GM06990 (cell line): ENCODE data around the gene DGCR6L.
A peak's percentile ranks its signal among the peaks of the same experiment; 100 is the strongest.

ENCODE experiments used
- DNase-seq: peaks from one replicate; pipeline ENCODE4 v3.0.0-alpha.2; 2011; ENCODE audit not compliant: insufficient read length; ENCODE audit errors: extremely low read depth
- H3K27me3 ChIP-seq: replicated peaks from 2 replicates; pipeline ENCODE4 v1.6.0; 2011; ENCODE audit warnings: low read length; ENCODE audit not compliant: control insufficient read depth, insufficient read depth
- H3K36me3 ChIP-seq: 2 replicates; pipeline ENCODE4 v1.5.1; 2011; ENCODE audit warnings: low read length; ENCODE audit not compliant: control insufficient read depth, insufficient read depth
- H3K4me3 ChIP-seq: replicated peaks from 2 replicates; pipeline ENCODE4 v1.5.1; 2011; ENCODE audit warnings: low read depth, mild to moderate bottlenecking, control low read depth, low read length
- TF ChIP-seq, protein P1 (sequence below): IDR thresholded peaks from 2 replicates; pipeline ENCODE4 v1.5.1; 2011; ENCODE audit warnings: low read length, control low read depth, mild to moderate bottlenecking, inconsistent platforms; ENCODE audit not compliant: insufficient read depth, poor library complexity, severe bottlenecking

DGCR6L gene

DNA sequence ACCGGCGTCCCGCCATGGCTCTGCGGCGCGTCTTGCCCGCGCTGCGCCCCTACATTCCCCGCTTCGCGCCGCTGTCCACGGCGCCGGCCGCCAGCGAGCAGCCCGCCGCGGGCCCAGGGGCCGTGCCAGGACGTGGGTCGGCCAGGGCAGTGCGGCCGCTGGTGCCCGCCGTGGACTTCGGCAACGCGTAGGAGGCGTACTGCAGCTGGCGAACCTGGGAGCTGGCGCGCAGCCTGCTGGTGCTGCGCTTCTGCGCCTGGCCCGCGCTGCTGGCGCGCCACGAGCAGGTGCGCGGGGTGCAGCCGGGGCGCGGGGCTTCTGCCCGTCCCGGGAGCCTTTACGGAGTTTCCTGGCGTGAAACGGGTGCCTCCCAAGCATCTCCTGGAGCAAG is 20.1 kb downstream of the DGCR6L start:
- TF ChIP-seq, protein P1, sequence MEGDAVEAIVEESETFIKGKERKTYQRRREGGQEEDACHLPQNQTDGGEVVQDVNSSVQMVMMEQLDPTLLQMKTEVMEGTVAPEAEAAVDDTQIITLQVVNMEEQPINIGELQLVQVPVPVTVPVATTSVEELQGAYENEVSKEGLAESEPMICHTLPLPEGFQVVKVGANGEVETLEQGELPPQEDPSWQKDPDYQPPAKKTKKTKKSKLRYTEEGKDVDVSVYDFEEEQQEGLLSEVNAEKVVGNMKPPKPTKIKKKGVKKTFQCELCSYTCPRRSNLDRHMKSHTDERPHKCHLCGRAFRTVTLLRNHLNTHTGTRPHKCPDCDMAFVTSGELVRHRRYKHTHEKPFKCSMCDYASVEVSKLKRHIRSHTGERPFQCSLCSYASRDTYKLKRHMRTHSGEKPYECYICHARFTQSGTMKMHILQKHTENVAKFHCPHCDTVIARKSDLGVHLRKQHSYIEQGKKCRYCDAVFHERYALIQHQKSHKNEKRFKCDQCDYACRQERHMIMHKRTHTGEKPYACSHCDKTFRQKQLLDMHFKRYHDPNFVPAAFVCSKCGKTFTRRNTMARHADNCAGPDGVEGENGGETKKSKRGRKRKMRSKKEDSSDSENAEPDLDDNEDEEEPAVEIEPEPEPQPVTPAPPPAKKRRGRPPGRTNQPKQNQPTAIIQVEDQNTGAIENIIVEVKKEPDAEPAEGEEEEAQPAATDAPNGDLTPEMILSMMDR, result no peak

DNA sequence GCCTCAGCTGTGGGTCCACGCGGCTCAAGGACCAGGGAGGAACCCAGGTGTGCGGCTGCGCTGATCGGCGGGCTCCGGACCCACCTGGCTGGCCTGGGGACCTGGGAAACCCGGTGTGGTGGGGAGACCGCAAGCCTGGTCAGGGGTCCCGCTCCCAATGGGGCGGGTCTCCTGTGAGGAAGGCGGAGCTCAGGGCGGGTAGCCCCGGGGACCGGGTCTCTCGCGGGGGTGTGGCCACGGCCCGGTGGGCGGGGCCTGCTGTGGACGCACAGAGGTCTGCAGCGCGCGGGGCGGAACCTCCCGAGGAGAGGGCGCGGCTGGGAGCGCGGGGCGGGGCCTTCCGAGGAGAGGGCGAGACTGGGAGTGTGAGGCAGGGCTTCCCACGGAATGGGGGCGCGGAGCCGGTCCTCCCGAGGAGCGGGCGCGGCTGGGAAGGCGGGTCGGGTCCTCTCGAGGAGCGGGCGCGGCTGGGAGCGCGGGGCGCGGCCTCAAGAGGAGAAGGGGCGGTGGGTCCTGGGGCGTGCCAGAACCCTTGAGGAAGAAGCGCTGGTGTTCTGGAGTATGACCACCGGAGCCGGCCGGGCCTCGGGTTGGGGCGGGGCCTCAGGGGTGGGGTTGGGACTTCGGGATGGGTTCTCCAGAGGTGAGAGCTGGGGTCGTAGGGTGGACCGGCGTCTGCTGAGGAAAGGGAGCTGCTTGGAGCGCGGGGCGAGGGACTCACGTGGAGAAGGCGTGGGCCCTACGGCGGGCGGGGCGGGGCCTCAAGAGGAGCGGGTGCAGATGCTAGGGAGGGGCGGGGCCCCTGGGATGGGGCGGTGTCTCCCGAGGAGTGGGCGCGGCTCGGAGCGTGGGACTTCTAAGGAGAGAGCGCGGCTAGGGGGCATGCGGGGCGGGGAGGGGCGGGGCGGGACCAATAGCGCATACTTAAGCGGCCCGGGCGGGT is 20.8 kb downstream of the DGCR6L start:
- TF ChIP-seq, protein P1, result no peak
- Histone ChIP-seq H3K4me3 (peak overlapping the region; percentile 48), H3K27me3 (no peaks in the 10 kb centered on the region; the same call in 1 of the 2 replicates), H3K36me3 (no peaks in the 10 kb centered on the region)
- peak; percentile 82 for DNase-seq

More for the DNA sequence above, 20.1 kb downstream of the DGCR6L start:
- H3K4me3 ChIP-seq, result peak overlapping the region; percentile 48
- DNase-seq, result no peak
- H3K27me3 ChIP-seq, result no peaks in the 10 kb centered on the region; the same call in 1 of the 2 replicates
- H3K36me3 ChIP-seq, result no peaks in the 10 kb centered on the region

DNA sequence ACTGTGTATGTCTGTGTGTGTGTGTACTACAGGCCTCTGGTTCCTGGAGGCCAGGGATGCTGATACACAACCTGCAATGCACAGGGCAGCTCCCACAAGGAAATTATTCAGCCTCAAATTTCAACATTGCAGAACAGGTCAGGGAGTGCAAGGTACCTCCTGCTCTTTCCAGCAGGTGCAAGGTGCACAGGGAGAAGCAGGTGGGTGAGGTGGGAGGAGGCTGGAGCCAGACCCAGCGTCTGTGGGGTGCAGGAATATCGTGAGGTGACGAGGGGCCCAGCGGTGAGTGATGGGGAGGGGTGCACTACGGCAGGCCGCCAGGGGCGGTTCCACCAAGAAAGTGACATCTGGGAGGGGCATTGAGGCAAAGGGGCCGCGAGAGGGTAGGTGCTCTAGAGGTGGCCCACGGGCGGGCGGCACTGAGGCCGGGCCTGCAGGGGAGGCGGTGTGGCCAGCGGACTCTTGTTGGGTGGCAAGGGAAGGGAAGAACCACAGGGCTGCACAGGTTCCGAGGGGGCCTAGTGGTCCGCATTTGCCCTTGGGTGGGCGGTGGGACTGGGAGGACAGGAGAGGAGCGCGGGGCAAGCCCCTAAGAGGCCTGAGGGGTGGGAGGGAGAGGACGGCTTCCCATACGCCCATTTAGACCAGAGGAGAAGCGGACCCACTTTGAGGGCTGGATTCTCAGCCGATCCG is 21.6 kb downstream of the DGCR6L start:
- H3K4me3 ChIP-seq, result no peak overlapping the region

DNA sequence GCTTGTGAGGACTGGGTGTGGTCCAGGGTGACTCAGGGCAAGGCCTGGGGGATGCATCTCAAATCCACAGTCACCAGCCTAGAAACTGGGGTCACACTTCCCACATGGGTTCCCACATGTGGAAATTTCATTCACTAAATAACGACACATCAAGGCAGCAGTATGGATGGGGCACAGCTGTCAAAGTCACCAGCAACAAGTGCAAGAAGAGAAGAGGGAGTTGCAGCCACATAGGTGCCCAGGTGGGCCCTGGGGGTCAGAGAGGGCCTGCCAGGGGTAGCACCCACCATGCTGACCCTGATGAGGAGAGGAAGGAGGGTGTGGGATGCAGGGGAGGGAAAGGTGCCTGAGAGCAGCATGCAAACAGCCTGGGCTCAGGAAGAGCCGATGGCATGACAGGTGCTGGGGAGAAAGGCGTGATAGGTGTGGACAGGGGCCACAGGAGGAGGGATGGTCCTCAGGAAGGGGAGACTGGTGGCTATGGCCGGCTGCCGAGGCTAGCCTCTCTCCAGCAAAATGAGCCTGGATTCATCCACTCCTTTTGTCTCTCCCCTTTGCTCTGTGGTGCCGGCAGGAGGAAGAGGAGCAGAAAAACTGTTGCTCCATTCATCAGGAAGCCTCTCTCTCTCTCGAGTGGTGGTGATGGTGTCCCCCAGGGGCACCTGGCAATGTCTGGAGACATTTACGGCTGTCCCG is 22.3 kb downstream of the DGCR6L start:
- Histone ChIP-seq H3K36me3 (no peaks in the 10 kb centered on the region), H3K27me3 (no peaks in the 10 kb centered on the region), H3K4me3 (no peak overlapping the region)
- no peak for DNase-seq
- TF ChIP-seq, protein P1, result no peak

More for the DNA sequence above, 21.6 kb downstream of the DGCR6L start:
- no peaks in the 10 kb centered on the region; the same call in 1 of the 2 replicates for H3K27me3 ChIP-seq
- H3K36me3 ChIP-seq, result no peaks in the 10 kb centered on the region
- TF ChIP-seq, protein P1, result no peak
- DNase-seq, result no peak

DNA sequence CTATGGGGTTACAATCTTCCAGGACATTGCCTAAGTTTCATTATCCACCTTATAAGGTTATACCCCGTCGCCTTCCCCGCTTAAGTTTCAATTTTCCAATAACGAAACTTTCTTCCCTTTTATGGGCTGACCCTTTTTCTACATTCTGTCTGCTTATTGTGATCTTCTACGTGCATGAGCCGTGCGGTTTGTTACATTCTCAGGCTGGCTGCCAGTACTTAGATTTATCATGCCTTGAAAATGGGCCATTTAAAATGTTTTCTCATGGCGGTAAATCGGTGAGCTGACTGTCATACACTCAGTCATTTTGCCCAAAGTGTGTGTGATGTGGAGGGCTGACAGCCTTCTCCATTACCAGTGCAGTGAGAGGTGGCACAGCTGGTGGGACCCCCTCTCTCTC is 23.3 kb downstream of the DGCR6L start:
- no peaks in the 10 kb centered on the region; the same call in none of the 2 replicates for H3K27me3 ChIP-seq

More for the DNA sequence above, 23.3 kb downstream of the DGCR6L start:
- Histone ChIP-seq H3K4me3 (no peak overlapping the region), H3K36me3 (no peaks in the 10 kb centered on the region)
- TF ChIP-seq, protein P1, result no peak
- no peak for DNase-seq
